22Rv1 (cell line): Measurements from ENCODE around the gene SHISA2.
"Not testable (repeated sequence)": the region's sequence is repeated elsewhere in the genome, so short reads cannot be mapped to it uniquely, and the experiment has no call there.

Experiments used
- CTCF ChIP-seq: fragments of 450-650 bp; IDR thresholded peaks from 2 replicates; pipeline ENCODE4 v1.5.1; 2017; ENCODE audit warnings: mild to moderate bottlenecking
- ZFX ChIP-seq: fragments of 450-650 bp; IDR thresholded peaks from 2 replicates; pipeline ENCODE4 v1.6.1; 2017; ENCODE audit warnings: antibody characterized with exemption, borderline replicate concordance

- TF ChIP-seq CTCF, ZFX: not testable (repeated sequence)
Measured at GRCh38 chr13:26066492-26066891, 14.7 kb upstream of the SHISA2 start.
